ENCODE data around the gene LAMP2.

GRCh38 chrX:120457766-120458180, 11.3 kb downstream of the LAMP2 start:
- TF ChIP-seq CTCF (IDR thresholded peaks at IDR 0.05) (no peak), POLR2A (IDR thresholded peaks at IDR 0.05) (no peak)

Measured in heart left ventricle (tissue), 13 donors.